ENCODE measurements around the gene RABEP2.

DNA sequence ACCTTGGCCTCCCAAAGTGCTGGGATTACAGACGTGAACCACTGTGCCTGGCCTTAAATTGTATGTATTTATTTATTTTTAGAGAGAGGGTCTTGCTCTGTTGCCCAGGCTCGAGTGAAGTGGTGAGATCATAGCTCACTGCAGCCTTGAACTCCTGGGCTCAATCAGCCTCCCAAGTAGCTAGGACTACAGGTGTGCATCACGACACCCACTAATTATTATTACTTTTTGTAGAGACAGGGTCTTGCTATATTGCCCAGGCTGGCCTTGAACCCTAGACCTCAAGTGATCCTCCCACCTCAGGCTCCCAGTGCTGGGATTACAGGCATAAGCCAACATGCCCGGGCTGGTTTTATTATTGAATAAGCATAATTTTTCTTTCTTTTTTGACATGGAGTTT, 21.6 kb upstream of the RABEP2 start:
- no peak for TF ChIP-seq POLR2A (IDR thresholded peaks at IDR 0.05; ENCODE audit: low read length)
- no peak for TF ChIP-seq GATA1 (IDR thresholded peaks at IDR 0.05; ENCODE audit: low read depth, low read length)

Measured in erythroblast (primary cell).